HCT116 (cell line): ENCODE results near the gene OPN1SW.

Source experiments
- CBX3 ChIP-seq: IDR thresholded peaks from 2 replicates; pipeline ENCODE4 v1.6.1; 2012; ENCODE audit warnings: low read depth
- EZH2 ChIP-seq: fragments of 200-600 bp; sonication (generic); IDR thresholded peaks from 2 replicates; pipeline ENCODE4 v1.6.1; 2017; ENCODE audit warnings: antibody characterized with exemption, mixed run types
- POLR2AphosphoS5 ChIP-seq: IDR thresholded peaks from 2 replicates; pipeline ENCODE4 v1.6.1; 2011; ENCODE audit warnings: mild to moderate bottlenecking, low read depth, low read length, moderate library complexity
- SIN3A ChIP-seq: IDR thresholded peaks from 2 replicates; pipeline ENCODE4 v1.6.1; 2012; ENCODE audit warnings: low read depth
- YY1 ChIP-seq: IDR thresholded peaks from 2 replicates; pipeline ENCODE4 v1.6.1; 2011; ENCODE audit warnings: low read length, low read depth, moderate library complexity, mild to moderate bottlenecking; ENCODE audit not compliant: insufficient replicate concordance; ENCODE audit errors: extremely low read depth
- ZFX ChIP-seq: fragments of 450-650 bp; IDR thresholded peaks from 2 replicates; pipeline ENCODE4 v1.6.1; 2017
- TF ChIP-seq, protein P1 (sequence below), 3 experiments: fragments of 200-600 bp in 1 of 3; sonication (generic) in 1 of 3; IDR thresholded peaks in 2 of 3; conservative IDR thresholded peaks in 1 of 3; 2 replicates each; pipeline ENCODE4 v1.5.1; 2012 to 2017; ENCODE audit warnings: low read depth in 2 of 3, low read length in 2 of 3, antibody characterized with exemption in 1 of 3, borderline replicate concordance in 1 of 3, control low read depth in 1 of 3, mild to moderate bottlenecking in 1 of 3, mixed read lengths in 1 of 3, mixed run types in 1 of 3, moderate library complexity in 1 of 3; ENCODE audit not compliant: insufficient read depth in 1 of 3
- TF ChIP-seq, protein P2 (sequence below): IDR thresholded peaks from 2 replicates; pipeline ENCODE4 v1.6.1; 2012; ENCODE audit warnings: low read depth

DNA sequence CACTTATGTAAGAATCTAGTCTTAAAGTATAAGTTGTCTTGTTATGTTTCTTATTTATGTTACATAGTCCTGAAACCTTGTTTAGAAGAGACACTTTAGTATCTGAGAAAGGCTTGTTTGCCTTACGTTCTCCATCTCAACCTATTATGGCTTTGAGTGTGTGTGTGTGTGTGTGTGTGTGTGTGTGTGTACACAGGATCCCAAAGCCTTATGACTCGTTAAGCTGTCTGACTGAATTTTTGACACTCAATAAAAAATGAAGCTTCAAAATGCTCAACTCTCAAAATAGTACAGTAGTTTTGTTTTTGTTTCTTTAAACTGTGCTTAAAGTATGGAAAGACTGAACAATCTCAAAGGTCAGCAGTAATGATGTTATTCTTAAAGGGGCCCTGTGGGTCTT is 18.4 kb downstream of the OPN1SW start:
- TF ChIP-seq POLR2AphosphoS5 (no peak), CBX3 (no peak), ZFX (no peak), EZH2 (no peak), SIN3A (no peak), YY1 (no peak)
- TF ChIP-seq, protein P1, sequence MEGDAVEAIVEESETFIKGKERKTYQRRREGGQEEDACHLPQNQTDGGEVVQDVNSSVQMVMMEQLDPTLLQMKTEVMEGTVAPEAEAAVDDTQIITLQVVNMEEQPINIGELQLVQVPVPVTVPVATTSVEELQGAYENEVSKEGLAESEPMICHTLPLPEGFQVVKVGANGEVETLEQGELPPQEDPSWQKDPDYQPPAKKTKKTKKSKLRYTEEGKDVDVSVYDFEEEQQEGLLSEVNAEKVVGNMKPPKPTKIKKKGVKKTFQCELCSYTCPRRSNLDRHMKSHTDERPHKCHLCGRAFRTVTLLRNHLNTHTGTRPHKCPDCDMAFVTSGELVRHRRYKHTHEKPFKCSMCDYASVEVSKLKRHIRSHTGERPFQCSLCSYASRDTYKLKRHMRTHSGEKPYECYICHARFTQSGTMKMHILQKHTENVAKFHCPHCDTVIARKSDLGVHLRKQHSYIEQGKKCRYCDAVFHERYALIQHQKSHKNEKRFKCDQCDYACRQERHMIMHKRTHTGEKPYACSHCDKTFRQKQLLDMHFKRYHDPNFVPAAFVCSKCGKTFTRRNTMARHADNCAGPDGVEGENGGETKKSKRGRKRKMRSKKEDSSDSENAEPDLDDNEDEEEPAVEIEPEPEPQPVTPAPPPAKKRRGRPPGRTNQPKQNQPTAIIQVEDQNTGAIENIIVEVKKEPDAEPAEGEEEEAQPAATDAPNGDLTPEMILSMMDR (IDR thresholded peaks at IDR 0.05 in 2 of 3, conservative IDR thresholded peaks at IDR 0.05 in 1 of 3; ENCODE audit: borderline replicate concordance in 1 of 3, insufficient read depth in 1 of 3, low read depth in 2 of 3, low read length in 2 of 3), result no peak
- TF ChIP-seq, protein P2, sequence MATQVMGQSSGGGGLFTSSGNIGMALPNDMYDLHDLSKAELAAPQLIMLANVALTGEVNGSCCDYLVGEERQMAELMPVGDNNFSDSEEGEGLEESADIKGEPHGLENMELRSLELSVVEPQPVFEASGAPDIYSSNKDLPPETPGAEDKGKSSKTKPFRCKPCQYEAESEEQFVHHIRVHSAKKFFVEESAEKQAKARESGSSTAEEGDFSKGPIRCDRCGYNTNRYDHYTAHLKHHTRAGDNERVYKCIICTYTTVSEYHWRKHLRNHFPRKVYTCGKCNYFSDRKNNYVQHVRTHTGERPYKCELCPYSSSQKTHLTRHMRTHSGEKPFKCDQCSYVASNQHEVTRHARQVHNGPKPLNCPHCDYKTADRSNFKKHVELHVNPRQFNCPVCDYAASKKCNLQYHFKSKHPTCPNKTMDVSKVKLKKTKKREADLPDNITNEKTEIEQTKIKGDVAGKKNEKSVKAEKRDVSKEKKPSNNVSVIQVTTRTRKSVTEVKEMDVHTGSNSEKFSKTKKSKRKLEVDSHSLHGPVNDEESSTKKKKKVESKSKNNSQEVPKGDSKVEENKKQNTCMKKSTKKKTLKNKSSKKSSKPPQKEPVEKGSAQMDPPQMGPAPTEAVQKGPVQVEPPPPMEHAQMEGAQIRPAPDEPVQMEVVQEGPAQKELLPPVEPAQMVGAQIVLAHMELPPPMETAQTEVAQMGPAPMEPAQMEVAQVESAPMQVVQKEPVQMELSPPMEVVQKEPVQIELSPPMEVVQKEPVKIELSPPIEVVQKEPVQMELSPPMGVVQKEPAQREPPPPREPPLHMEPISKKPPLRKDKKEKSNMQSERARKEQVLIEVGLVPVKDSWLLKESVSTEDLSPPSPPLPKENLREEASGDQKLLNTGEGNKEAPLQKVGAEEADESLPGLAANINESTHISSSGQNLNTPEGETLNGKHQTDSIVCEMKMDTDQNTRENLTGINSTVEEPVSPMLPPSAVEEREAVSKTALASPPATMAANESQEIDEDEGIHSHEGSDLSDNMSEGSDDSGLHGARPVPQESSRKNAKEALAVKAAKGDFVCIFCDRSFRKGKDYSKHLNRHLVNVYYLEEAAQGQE, result no peak
